Suppressor macrophage (primary cell): Measurements from ENCODE around the gene MRPS2.

Source experiments
- DNase-seq, 4 experiments: peaks; one replicate each; pipeline ENCODE4 v3.0.0-alpha.2; 2020 to 2022

The MRPS2 gene

DNA sequence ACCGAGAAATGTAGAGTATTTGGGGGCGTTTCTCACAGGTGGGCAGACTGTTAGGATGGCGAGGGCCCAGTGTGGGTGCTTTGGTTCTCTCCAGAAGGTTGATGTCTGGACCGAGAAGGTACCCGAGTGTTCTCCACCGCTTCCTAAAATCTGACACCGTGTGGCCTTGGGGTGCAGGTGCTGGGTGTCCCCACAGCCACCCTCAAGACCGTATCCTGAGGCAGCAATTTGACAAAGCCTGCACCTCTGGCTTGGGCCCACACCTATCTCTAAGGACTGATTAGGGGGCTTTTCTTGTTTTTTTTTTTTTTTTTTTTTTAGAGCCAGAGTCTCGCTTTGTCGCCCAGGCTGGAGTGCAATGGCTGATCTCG, 19.6 kb upstream of the MRPS2 start:
- DNase-seq: no peak

DNA sequence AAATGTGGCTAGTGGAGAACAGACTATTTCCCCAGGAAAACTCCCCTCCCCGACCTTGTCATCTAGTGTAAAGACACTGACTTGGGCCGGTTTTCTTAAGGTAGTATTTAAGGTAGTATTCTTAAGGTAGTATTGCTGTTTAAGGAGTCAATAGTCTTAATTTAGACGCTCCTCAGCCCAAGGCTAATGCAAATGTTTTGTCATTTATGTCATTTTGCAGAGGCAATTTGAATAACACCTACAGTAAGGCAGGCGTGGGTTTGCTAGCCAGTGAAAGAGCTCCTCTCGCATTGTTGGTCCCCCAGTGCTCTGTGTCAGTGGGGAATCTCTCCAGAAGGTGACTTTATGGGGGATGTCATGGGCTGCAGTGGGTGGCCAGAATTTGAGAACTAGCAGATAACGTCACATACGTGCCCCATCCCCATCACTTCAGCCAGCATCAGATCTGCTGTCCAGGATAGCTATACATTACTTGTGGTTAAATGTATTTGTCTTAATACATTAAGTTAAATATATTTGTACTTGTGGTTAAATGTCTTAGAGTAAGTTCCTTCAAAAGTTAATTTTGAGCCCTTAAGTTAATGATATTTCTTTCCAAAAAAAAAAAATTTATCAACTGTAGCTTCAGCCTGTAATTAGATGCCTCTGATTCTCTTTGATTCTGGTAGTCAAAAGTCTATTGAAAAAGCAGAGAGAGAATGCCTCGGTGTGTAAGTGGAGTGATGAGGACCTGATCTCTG, 18.3 kb upstream of the MRPS2 start:
- no peak for DNase-seq

DNA sequence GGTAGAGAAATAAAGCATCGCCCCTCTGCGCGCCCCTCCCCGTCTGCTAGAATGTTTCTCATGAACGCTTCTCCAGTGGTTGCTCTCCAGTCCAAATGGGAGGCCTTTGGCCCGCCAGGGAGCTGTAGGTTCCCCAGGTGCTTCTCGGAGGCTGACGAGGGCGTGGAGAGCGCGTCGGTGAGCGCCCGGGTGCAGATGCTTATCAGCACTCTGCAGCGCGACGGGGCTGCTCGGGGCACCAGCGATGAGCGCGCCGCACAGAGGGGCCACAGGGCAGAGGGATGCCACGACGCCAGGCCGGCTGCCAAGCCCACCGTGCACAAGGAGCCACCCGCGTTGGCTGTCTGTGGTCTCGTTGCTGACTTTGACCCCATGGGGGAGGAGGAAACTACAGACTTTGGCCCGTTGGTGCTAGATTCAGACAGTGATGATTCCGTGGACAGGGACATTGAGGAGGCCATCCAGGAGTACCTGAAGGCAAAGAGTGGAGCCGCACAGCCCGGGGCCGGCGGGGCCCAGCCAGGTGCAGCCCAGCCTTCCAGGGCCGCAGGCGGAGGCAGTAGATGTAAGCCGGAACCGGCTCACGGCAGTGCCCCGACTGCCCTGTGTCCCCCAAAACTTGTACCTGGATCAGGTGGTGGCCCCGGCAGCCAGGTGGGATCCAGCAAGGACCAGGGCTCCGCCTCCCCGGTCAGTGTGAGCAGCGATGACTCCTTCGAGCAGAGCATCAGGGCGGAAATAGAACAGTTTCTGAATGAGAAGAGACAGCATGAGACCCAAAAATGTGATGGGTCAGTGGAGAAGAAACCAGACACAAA, 15.8 kb upstream of the MRPS2 start:
- DNase-seq: no peak

DNA sequence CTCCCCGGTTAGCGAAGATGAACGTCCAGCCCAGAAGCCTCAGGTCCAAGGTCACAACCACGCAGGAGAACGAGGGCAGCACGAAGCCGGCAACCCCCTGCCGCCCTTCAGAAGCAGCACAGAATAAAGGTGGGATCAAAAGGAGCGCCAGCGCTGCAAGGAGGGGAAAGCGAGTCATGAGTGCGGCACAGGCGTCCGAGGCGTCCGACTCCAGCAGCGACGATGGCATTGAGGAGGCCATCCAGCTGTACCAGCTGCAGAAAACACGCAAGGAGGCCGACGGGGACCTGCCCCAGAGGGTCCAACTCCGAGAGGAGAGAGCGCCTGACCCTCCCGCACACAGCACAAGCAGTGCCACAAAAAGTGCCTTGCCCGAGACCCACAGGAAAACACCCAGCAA, 15.1 kb upstream of the MRPS2 start:
- no peak for DNase-seq

DNA sequence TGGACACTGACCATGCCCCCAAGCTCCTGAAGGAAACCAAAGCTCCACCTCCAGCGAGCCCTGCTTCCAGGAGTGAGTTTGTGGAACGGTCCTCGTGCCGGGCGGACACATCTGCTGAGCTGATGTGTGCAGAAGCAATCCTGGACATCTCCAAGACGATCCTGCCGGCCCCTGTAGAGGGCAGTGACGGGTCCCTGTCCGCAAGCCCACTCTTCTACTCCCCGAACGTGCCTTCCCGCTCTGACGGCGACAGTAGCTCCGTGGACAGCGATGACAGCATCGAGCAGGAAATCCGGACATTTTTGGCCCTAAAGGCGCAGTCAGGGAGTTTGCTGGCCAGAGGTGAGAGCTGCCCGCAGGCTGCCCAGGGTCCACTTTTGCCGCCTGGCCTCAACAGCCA, 14.7 kb upstream of the MRPS2 start:
- no peak for DNase-seq

DNA sequence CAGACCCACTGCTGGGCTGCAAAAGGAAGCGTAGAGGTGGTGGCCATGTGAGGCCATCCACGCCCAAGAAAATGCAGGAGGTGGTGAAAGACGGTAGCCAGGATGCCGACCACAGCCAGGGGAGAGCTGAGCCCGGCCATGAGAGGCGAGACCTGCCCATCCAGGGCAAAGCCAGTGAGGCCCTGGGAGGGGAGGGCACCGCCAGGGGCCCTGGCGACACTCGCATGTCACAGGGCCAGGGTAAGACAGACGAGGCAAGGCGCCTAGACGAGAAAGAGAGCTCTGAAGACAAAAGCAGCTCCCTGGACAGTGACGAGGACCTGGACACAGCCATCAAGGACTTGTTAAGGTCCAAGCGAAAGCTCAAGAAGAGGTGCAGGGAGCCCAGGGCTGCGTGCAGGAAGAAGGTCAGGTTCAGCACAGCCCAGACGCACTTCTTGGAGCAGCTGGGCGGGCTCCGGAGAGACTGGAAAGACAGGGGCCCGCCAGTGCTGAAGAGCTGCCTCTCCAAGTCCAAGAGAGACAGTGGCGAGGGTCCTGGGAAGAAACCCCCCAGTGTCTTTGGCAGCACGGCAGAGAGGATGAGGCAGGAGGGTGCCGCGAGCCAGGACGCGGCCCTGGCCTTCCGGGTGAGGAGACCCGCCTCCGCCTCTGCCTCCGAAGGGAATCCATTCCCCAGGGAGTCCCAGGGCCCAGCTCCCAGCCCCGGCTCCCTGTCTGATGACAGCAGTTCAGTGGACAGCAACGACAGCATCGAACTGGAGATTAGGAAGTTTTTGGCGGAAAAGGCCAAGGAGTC, 14.0 kb upstream of the MRPS2 start:
- no peak for DNase-seq

DNA sequence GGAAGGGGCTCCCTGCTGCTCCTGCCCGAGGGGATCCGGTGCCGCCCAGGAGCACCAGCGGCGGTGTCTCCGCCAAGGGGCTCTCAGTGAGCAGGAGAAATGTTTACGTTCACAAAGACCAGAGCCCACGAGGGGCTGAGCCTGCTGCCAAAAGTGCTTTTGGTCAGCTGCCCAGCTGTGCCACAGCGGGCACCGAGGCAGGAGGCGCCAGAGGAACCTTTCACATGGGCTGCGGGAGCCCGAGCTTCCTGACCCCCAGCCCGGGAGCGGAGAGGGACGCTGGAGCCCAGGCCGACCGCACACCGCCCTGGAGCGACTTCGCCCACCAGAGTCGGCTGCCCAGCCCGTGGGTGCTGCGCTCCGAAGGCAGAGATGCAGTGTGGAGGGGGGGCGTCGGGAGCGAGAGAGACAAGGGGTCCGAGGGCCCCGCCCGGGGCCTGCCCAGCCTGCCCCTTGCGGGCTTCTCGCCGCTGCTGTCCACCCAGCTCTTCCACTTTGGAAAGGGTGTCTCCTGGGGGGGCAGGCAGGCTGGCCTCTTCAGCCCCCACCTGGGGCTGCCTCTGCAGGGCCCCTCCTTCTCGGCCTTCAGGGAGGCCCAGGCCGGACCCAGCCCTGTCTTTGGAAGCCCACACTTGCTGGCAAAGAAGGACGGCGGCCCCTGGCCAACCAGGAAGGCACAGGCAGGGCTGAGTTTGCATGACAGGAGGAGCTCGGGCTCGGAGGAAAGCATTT, 13.0 kb upstream of the MRPS2 start:
- DNase-seq: no peak

DNA sequence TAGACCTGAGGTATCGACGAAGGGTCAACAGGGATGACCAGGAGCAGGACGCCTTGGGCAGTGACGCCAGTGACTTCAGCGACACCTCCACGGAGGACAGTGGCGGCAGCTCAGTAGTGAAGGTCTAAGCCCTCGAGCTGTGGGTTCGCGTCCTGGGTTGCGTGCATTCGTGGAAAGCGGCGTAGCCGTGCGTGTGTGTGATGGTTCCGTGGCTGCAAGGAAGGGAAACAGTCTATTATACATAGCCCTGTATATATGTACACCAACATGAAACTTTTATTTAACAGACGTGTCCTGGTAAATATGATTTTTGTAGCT, 12.5 kb upstream of the MRPS2 start:
- no peak for DNase-seq

DNA sequence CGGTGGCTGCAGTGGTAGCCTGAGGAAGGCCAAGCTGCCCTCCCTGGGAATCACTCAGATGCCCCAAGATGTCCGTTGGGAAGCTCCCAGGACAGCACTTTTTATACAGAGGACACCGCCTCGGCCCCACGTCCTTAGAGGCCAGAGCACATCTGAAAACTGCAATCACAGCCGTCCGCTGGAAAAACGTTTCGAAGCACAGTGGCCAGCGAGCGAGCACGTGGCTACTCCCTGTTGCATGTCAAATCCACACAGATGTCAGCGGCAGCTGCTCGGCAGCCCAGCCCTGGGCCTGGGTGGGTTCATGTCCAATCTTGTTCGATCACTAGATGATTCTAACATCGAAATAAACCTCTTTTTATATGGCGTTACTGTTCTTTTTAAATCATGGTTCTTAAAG, 12.0 kb upstream of the MRPS2 start:
- no peak for DNase-seq

DNA sequence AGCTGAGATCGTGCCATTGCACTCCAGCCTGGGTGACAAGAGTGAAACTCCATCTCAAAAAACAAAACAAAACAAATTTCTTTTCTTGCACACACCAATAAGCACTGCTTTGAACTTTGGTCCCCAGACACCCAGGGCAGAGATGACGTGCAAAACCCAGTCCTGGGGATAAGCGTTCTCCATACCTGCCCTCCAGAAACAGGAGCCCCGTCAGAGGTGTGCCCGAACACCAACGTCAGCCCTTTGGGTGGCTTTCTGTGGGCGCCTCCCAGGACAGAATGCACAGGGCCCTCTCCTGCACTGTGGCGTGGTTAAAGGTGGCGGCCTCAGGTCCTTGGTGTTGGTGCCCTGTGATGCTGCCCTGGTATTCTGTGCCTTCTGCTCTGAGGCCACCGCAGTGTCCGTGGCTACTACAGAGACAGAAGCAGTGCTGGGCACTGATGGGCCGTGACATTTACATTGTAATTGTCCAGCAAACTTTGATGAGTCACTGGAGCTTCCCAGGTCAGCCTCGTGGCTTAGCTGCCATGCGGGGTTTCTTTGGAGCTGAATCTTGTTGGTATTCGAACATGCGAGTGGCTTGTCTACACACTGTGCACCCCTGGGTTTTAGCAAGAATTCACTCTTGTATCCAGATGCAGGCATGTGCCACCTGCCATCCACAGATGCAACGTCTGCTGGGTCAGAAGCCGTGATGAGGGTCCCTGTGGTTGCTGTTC, 11.1 kb upstream of the MRPS2 start:
- DNase-seq: no peak

DNA sequence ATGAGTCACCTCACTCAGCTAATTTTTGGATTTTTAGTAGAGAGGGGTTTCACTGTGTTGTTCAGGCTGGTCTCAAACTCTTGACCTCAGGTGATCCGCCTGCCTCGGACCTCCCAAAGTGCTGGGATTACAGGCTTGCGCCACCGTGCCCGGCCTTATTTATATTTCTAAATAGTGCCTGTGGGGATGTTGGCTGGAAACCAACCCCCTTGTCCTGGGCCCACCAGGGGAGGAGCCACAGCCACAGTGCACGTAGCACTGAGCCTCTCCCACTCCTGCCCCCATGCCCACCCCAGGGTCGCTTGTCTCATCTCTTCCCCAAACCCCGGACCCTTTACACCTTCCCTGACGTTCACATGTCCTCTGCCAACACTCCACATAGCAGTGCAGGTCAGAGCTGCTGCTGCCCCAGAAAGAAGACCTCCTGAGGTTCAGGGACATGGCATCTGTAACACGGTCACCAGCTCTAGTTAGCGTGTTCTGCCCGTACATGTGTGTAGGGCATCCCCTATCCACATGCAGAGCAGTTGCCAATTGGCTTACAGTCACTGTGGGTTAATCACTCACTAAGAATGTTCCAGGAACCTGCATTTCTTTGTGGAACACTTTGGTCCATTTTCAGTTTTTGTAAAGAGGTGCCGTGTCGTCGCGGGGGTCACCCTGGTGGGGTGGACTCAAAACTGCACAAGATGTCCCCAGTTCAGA, 10.2 kb upstream of the MRPS2 start:
- no peak for DNase-seq

DNA sequence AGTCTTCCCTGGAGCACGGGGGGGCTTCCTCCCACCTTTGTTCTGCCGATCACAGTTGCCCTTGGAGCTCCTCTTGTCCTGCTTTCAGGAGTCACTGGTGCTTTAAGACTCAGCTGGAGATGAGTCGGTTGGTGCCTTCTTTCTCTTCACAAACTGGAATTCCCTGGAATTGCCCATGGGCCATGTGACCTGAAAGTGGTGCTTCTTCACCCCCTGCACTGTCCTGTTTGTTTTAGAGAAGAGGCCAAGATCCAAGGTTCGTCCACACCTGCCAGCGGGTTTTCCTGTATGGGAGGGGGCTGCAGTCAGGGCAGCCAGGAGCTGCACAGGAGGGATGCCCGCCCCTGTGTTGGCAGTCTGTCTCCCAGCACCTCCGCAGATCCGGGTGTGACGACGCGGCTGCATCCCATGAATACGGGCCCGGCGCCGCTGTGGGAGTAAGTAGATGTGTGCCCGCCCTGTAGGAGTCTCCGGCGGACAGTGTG, 9.5 kb upstream of the MRPS2 start:
- DNase-seq: no peak

DNA sequence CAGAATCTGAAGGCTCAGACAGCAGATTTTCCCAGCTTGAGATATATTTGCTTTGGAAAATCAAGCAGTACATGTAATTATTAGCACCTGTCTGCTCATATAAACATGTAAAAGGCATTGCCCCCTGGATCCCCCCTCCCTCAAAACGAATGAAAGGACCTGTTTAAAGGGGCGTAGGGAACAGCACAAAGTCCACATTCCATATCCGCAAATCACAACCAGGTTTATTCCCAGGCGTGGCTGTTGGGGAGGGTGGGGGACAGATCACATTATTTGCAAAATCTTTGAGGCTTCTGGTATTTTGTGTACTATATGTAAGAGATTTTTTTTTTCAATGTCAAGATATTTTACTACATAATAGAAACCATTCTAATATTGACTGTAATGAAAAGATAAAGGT, 8.7 kb upstream of the MRPS2 start:
- DNase-seq: no peak

DNA sequence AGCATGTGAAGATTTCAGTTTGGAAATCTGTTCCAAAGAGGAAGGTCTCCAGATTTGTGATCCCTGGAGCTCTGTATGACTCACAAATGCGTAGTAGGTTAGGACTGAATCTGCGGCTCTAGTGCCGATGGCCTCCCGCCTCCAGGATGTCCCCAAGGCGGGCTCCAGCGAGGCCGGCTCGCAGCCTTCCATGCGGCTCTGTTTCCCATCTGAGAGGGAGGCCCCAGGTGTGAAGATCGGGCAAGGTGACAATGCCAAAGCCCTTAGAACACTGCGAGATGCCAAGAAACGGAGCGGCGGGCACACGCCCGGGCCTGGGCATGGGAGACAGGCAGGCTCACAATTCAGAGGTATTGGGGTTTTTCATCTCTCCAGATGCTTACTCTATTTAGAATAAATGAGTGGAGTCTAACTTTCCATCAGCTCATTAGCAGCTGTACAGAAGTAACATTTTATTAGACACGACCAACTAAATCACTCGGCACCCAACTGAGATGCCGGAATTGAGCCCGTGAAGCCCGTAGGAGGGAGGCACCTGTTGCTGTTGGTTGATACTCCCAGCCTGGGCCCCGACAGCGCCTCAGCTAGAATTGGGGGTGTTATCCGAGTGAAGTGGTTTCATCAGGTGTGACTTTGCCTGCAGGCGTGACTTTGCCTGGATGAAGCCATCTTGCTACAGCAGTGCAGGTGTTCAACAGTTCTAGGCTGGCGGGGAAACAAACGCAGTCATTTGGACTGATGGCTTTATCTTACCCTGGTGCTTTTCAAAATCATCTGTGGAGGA, 7.4 kb upstream of the MRPS2 start:
- DNase-seq: no peak

DNA sequence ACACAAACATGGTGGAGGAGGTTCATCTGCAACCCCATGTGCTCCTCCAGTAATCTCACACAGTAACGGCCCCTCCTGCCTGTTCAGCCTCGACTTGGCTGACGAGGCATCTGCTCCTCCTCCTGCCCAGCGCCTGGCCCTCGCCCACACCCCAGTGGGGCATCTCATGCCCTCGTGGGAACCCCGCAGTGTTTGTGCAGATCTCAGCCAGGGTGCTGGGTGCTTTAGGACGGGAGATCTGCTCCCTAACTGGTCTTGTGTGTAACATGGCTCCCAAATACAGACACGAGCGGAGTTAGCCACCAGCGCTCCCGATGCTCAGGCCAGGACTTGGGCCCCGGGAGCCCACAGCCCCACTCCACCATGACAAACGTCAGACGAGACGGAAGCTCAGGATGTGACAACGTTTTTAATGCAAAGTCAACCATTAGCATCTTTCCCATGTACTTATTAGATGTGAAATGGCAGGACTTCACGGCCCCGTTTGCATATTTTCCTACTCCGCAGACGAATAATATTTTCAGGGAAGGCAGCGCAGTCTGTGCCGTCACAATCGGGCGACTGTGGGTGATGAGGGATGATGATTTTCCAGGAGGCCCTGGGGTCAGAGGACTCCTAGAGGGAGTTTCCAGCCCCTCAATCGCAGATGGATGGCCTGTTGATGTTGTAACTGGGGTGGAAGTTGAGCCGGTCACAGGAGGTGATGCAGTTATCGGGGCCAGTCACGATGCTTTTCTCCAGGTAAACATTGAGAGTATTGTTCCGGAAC, 5.5 kb upstream of the MRPS2 start:
- no peak for DNase-seq

DNA sequence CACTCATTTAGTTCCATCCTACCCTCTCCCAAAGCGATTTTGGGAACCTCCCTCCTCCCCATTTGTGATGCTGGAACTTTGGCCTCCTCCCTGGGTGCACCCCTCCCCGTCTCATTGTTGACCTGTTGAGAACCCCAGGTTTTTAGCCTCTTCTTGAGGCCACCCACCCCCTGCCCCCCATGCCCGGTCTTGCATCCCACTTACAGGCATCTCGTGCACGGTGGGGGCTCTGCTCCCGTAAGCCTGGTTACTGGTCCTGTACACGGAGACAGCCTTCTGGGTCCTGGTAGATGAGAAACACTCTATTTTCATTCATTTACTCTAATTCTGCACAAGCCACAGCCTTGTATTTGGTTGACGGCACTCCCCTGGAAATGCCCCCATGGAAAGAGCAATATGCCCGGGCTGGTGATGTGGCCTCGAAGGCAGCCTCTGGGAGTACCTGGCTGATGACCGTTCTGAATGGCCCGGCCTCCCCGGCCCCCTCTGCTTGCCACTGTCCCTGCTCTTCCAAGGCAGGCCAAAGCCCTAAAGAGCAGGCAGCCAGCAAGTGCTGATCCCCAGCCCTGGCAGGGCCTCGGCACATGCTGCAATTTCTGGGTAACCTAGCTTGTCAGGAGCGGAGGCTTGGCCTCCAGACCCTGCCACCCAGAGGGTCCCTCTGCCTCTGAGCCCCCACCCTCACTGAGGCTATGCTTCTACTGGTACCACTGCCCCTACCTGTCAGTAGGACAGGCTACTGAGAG, 1.9 kb upstream of the MRPS2 start:
- DNase-seq: no peak

DNA sequence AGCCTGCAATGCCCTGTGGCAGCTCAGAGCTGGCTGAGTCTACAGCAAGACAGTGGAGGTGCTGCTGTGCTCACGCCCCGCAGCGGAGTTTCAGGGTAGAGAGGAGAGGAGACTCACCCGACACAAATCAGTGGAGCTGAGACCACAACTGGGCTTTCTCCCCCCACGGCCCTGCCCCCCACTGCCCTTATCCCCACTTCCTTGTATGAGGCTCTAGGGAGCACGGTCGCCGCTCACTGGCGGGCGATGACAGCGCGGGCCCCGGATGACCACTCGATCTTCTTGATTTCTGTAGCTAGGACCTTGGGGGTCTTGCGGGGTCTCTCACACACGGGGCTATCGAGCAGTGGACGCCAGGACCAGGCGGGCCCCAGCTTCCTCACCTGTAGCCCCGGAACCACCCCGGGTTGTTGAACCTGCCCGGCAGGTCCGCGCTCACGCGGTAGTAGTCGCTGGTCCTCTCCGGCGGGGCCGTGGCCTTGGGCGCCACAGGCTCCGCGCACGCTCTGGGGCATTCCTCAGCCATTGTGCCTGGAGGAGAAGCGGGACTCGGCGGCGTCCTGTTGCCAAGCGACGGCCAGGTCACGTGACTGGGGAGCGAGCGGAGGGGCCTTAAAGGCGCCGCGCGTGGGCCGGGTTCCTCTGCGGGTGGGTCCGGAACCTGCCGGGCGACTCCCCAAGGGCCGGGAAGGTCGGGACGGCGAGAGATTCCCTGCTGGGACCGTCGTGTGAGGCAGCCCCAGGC, 984 bp upstream of the MRPS2 start:
- DNase-seq: peak; percentile 93 to 97 (median 94)

DNA sequence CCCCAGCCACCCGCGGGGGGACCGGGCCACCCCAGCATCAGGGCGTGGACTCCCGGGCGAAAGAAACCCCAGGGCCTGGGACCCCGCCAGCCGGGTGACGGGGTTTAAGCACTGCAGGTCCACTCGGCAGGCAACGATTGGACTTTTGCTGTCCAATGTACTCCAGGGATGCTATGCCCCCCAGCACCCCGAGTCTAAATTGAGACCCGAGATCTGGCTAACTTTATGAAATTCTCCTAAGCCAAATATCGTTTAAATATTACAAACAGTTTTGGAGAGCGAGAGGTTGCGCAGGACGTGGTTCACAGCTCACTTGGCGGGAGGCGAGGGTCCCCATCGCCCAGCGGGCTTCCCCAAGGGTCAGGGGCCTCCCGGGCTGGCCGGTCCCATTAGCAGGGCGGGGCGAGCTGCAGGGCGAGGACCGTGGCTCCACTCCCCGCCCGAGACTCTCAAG, 384 bp upstream of the MRPS2 start:
- DNase-seq: peak in 1 of 4 experiments; percentile 10
